K562 (cell line): ENCODE results near the gene C13orf46. TPM values are rescaled to one million over a fixed set of nuclear protein-coding genes. Genes with fewer than 3 reads are reported as not detected.

Experiments used
- ATAC-seq: fragments of 200-7000 bp; cut with Tn5 transposase; 3 replicates; pipeline ENCODE4 v1.9.1; 2020; ENCODE audit warnings: moderate library complexity
- BruUV-seq: library from RNA; stranded (reverse); fragments of 400-500 nt; replicated peaks from 2 replicates; lab custom pipeline; 2021; lab: Mats Ljungman, UMichigan
- CTCF ChIA-PET: fragments of 300-600 bp; formaldehyde crosslinking; extraction: SDS; loops from one replicate; lab custom pipeline; 2021; ENCODE audit warnings: low intra/inter-chr PET ratio; lab: Yijun Ruan, JAX
- POLR2A ChIA-PET: fragments of 300-600, 350-650 bp; sonication (Branson Sonifier 250); formaldehyde crosslinking; extraction: SDS; loops from one replicate; lab custom pipeline; 2021; ENCODE audit warnings: antibody characterized with exemption, inconsistent platforms; lab: Yijun Ruan, JAX
- DNase-seq, 4 experiments: peaks; one replicate each; pipeline versions ENCODE4 v3.0.0 to v3.0.0-alpha.2; 2011 to 2018; ENCODE audit warnings: low spot score in 3 of 4, mixed read lengths in 3 of 4; ENCODE audit errors: extremely low read depth in 1 of 4
- FAIRE-seq: peaks from 2 replicates; lab custom pipeline; 2011; peaks lifted over from hg19 to GRCh38; lab: Jason Lieb, UNC
- H2AFZ ChIP-seq: 2 replicates; pipeline ENCODE4 v1.6.0; 2011; ENCODE audit warnings: low read depth, low read length, control low read depth, inconsistent platforms
- H3K27ac ChIP-seq: fragments of 200-600 bp; 3 replicates; pipeline ENCODE4 v1.8.0; 2011; ENCODE audit warnings: low read depth, mild to moderate bottlenecking, control low read depth, inconsistent platforms, low read length, moderate library complexity, mixed read lengths; ENCODE audit errors: extremely low read depth
- H3K27me3 ChIP-seq, 2 experiments: fragments of 300-600 bp in 1 of 2; 2 replicates in 1 of 2; 3 replicates in 1 of 2; pipeline versions ENCODE4 v1.6.0 to v1.8.0; 2011; ENCODE audit warnings: inconsistent platforms in 2 of 2, low read length in 2 of 2, mild to moderate bottlenecking in 1 of 2, mixed read lengths in 1 of 2, moderate library complexity in 1 of 2; ENCODE audit not compliant: control insufficient read depth in 2 of 2, insufficient read depth in 2 of 2
- H3K36me3 ChIP-seq: fragments of 300-600 bp; 3 replicates; pipeline ENCODE4 v1.8.0; 2011; ENCODE audit warnings: mild to moderate bottlenecking, low read length, inconsistent platforms; ENCODE audit not compliant: control insufficient read depth, insufficient read depth
- H3K4me1 ChIP-seq, 2 experiments: fragments of 200-600 bp in 1 of 2; replicated peaks in 1 of 2; 2 replicates in 1 of 2; 3 replicates in 1 of 2; pipeline versions ENCODE4 v1.5.1 to v1.8.0; 2011; ENCODE audit warnings: inconsistent platforms in 2 of 2, low read length in 2 of 2, mild to moderate bottlenecking in 1 of 2, mixed read lengths in 1 of 2, moderate library complexity in 1 of 2; ENCODE audit not compliant: control insufficient read depth in 2 of 2, insufficient read depth in 2 of 2
- H3K4me2 ChIP-seq: 2 replicates; pipeline ENCODE4 v1.6.1; 2011; ENCODE audit warnings: low read length, control low read depth, inconsistent platforms, mixed read lengths; ENCODE audit not compliant: insufficient read depth
- H3K4me3 ChIP-seq: fragments of 200-600 bp; sonication (generic), shearing (Covaris generic); 2 replicates; pipeline ENCODE4 v1.5.1; 2016; ENCODE audit warnings: control low read depth, inconsistent platforms
- H3K79me2 ChIP-seq: fragments of 200-600 bp; 3 replicates; pipeline ENCODE4 v1.8.0; 2011; ENCODE audit warnings: low read length, inconsistent platforms; ENCODE audit not compliant: control insufficient read depth, insufficient read depth
- H3K9ac ChIP-seq, 2 experiments: 2 replicates each; pipeline versions ENCODE4 v1.6.0 to v1.6.1; 2011; ENCODE audit warnings: low read depth in 2 of 2, low read length in 2 of 2, control low read depth in 1 of 2, inconsistent platforms in 1 of 2, mild to moderate bottlenecking in 1 of 2, mixed read lengths in 1 of 2; ENCODE audit not compliant: insufficient read depth in 1 of 2
- H3K9me1 ChIP-seq: one replicate; pipeline ENCODE4 v1.6.0; 2011; ENCODE audit warnings: inconsistent platforms, mild to moderate bottlenecking, low read length, moderate library complexity; ENCODE audit not compliant: control insufficient read depth, insufficient read depth
- H3K9me3 ChIP-seq: replicated peaks from 2 replicates; pipeline ENCODE4 v1.5.1; 2011; ENCODE audit warnings: low read depth, low read length, inconsistent platforms; ENCODE audit not compliant: control insufficient read depth, insufficient read depth
- H4K20me1 ChIP-seq: replicated peaks from 2 replicates; pipeline ENCODE4 v1.6.1; 2011; ENCODE audit warnings: low read length, inconsistent platforms, mixed read lengths; ENCODE audit not compliant: control insufficient read depth, insufficient read depth
- CREB1 ChIP-seq, 2 experiments: sonication (generic) in 1 of 2; formaldehyde crosslinking in 1 of 2; IDR thresholded peaks; 2 replicates each; pipeline versions ENCODE4 v1.6.1 to v1.8.0; 2012 to 2022; ENCODE audit warnings: inconsistent platforms in 1 of 2, mild to moderate bottlenecking in 1 of 2, missing genetic modification reagents in 1 of 2, moderate library complexity in 1 of 2
- GTF2F1 ChIP-seq: IDR thresholded peaks from 2 replicates; pipeline ENCODE4 v1.6.1; 2011; ENCODE audit warnings: low read depth, low read length, improper control_type of control experiment
- HCFC1 ChIP-seq: IDR thresholded peaks from 2 replicates; pipeline ENCODE4 v1.6.1; 2012; ENCODE audit warnings: low read depth, low read length, improper control_type of control experiment
- KLF13 ChIP-seq: fragments of 450-650 bp; IDR thresholded peaks from 2 replicates; pipeline ENCODE4 v1.6.1; 2016; ENCODE audit warnings: missing genetic modification characterization, low read depth, mild to moderate bottlenecking, missing compliant biosample characterization, moderate library complexity, borderline replicate concordance
- NFIC ChIP-seq: fragments of 450-650 bp; IDR thresholded peaks from 2 replicates; pipeline ENCODE4 v1.6.1; 2017; ENCODE audit warnings: mild to moderate bottlenecking, inconsistent platforms
- NRF1 ChIP-seq, 2 experiments: fragments of 450-650 bp; IDR thresholded peaks in 1 of 2; conservative IDR thresholded peaks in 1 of 2; 2 replicates each; pipeline ENCODE4 v1.6.1; 2014; ENCODE audit warnings: mild to moderate bottlenecking in 2 of 2
- POU5F1 ChIP-seq: fragments of 150-350 bp; IDR thresholded peaks from 2 replicates; pipeline ENCODE4 v1.6.1; 2014; ENCODE audit warnings: borderline replicate concordance, low read length, low read depth, mild to moderate bottlenecking; ENCODE audit not compliant: partially characterized antibody
- PTRF ChIP-seq: fragments of 450-650 bp; IDR thresholded peaks from 2 replicates; pipeline ENCODE4 v1.6.1; 2016; ENCODE audit warnings: mild to moderate bottlenecking, missing genetic modification characterization, missing compliant biosample characterization
- PURB ChIP-seq: sonication (generic); formaldehyde crosslinking; IDR thresholded peaks from 2 replicates; pipeline ENCODE4 v1.9.0; 2021; ENCODE audit warnings: low read depth, mild to moderate bottlenecking, missing genetic modification reagents
- TAF7 ChIP-seq: fragments of 450-650 bp; IDR thresholded peaks from 2 replicates; pipeline ENCODE4 v1.6.1; 2016; ENCODE audit warnings: missing genetic modification characterization, missing compliant biosample characterization
- WGBS: fragments of 100-300 bp; shearing (Covaris generic); methylation state at CpG from one replicate; pipeline ENCODE4 v1.1.6; 2016; ENCODE audit warnings: low coverage, mixed read lengths; ENCODE audit not compliant: insufficient coverage; ENCODE audit errors: missing lambda C conversion rate; 5-methylcytosine and 5-hydroxymethylcytosine counted together
- in situ Hi-C: fragments of 300-500 bp; cut with MboI; formaldehyde crosslinking; loops from 4 replicates; pipeline ENCODE4 v1.15.0; 2018; ENCODE audit warnings: inconsistent platforms, mixed read lengths
- intact Hi-C: fragments of 100-400 bp; cut with micrococcal nuclease; formaldehyde crosslinking; loops from 2 replicates; pipeline ENCODE4 v1.14.2; 2022
- polyA plus RNA-seq, 8 experiments: library from polyadenylated mRNA; depleted of rRNA in 4 of 8; stranded (reverse) in 5 of 8; unstranded in 3 of 8; fragments of >200 nt; fragmentation: Nextera tagmentation in 2 of 8; fragmentation: Illumina TruSeq in 1 of 8; extraction: Ambion mirVana in 2 of 8; extraction: Trizol in 1 of 8; gene quantifications; 2 replicates each; pipeline versions ENCODE4 v1.2.1 to v1.2.3, GENCODE V29; 2011 to 2014; ENCODE audit warnings: inconsistent platforms in 1 of 8, missing spikeins in 1 of 8
- total RNA-seq, 7 experiments: library from RNA; depleted of rRNA in 6 of 7; stranded (reverse); fragments of >200 nt in 6 of 7; fragmentation: Illumina TruSeq in 2 of 7; extraction: Trizol in 2 of 7; gene quantifications; 2 replicates each; pipeline versions ENCODE4 v1.2.1 to v1.2.3, GENCODE V29; 2011 to 2021; ENCODE audit warnings: low replicate concordance in 1 of 7
- TF ChIP-seq, protein P1 (sequence below): fragments of 450-650 bp; IDR thresholded peaks from 2 replicates; pipeline ENCODE4 v1.6.1; 2014; ENCODE audit warnings: low read depth, mild to moderate bottlenecking, moderate library complexity, borderline replicate concordance
- TF ChIP-seq, protein P2 (sequence below): fragments of 150-350 bp; IDR thresholded peaks from 2 replicates; pipeline ENCODE4 v1.6.1; 2014; ENCODE audit warnings: low read depth, mild to moderate bottlenecking, low read length, borderline replicate concordance

C13orf46 gene
- total and polyA plus RNA-seq, 9 of the 15 experiments (the other 6 are each of a cell fraction or from before 2014, with no cell fraction given), result 0.04 to 0.24 (median 0.05) TPM; not detected in 4

DNA sequence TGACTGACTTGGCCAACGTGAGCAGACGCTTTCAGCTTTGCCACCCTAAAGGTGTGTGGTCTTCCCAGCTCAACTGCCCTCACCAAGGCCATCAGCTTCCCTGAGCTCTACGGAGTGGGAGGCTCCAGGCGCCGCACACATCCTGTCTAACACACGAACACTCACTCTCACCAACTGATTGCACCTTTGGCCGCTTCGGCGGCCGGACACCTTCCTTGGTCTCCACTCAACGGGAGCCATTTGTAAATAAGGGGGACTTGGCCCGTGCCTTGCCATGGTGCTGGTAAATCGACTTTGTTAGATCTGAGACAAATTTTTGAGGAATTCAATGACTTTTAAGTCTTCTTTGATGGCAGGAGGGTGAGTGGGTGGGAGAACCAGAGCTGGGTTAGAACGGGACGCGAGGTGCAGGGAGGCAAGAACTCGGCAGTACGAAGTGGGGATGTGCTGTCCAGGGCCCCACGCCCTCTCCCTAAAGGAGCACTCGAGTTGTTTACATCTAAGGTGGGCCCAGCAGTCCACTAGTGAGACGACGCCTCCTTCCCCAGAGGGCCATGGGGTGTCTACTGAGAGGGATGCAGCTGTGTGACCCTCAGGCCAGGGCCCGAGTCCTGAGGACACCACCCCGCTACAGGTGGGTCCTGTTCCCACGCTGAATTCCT, 4.4 kb downstream of the C13orf46 start:
- no peak overlapping the region for H3K9ac ChIP-seq
- ChIA-PET POLR2A (no interaction called here), CTCF (no interaction called here)
- H3K79me2 ChIP-seq, result no peaks in the 10 kb centered on the region
- WGBS, result 83% methylated on average over 15 of the region's 25 CpGs
- TF ChIP-seq NFIC, result no peak
- no peak for TF ChIP-seq GTF2F1
- TF ChIP-seq NRF1 (conservative IDR thresholded peaks at IDR 0.05 in 1 of 2, IDR thresholded peaks at IDR 0.05 in 1 of 2), result no peak
- TF ChIP-seq PURB, result no peak
- TF ChIP-seq CREB1 (IDR thresholded peaks at IDR 0.05), result no peak
- no peak for TF ChIP-seq CREB1 (CRISPR knock-in tag; IDR thresholded peaks at IDR 0.05)
- no peak for TF ChIP-seq TAF7 (tag)
- TF ChIP-seq, protein P1, sequence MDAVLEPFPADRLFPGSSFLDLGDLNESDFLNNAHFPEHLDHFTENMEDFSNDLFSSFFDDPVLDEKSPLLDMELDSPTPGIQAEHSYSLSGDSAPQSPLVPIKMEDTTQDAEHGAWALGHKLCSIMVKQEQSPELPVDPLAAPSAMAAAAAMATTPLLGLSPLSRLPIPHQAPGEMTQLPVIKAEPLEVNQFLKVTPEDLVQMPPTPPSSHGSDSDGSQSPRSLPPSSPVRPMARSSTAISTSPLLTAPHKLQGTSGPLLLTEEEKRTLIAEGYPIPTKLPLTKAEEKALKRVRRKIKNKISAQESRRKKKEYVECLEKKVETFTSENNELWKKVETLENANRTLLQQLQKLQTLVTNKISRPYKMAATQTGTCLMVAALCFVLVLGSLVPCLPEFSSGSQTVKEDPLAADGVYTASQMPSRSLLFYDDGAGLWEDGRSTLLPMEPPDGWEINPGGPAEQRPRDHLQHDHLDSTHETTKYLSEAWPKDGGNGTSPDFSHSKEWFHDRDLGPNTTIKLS, result no peak
- TF ChIP-seq POU5F1, result no peak
- TF ChIP-seq, protein P2, sequence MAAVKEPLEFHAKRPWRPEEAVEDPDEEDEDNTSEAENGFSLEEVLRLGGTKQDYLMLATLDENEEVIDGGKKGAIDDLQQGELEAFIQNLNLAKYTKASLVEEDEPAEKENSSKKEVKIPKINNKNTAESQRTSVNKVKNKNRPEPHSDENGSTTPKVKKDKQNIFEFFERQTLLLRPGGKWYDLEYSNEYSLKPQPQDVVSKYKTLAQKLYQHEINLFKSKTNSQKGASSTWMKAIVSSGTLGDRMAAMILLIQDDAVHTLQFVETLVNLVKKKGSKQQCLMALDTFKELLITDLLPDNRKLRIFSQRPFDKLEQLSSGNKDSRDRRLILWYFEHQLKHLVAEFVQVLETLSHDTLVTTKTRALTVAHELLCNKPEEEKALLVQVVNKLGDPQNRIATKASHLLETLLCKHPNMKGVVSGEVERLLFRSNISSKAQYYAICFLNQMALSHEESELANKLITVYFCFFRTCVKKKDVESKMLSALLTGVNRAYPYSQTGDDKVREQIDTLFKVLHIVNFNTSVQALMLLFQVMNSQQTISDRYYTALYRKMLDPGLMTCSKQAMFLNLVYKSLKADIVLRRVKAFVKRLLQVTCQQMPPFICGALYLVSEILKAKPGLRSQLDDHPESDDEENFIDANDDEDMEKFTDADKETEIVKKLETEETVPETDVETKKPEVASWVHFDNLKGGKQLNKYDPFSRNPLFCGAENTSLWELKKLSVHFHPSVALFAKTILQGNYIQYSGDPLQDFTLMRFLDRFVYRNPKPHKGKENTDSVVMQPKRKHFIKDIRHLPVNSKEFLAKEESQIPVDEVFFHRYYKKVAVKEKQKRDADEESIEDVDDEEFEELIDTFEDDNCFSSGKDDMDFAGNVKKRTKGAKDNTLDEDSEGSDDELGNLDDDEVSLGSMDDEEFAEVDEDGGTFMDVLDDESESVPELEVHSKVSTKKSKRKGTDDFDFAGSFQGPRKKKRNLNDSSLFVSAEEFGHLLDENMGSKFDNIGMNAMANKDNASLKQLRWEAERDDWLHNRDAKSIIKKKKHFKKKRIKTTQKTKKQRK, result no peak
- TF ChIP-seq PTRF (tag), result no peak
- no peak for TF ChIP-seq KLF13 (tag)
- TF ChIP-seq HCFC1, result no peak
- intact Hi-C loops (no loop called here), in situ Hi-C loops (no loop called here)
- no peaks in the 10 kb centered on the region for H3K36me3 ChIP-seq
- no peak for FAIRE-seq
- no peak for DNase-seq
- no TSS peak for BruUV-seq
- H3K4me1 ChIP-seq, result no peaks in the 10 kb centered on the region
- no peak overlapping the region for H2AFZ ChIP-seq
- no peaks in the 10 kb centered on the region for H3K9me1 ChIP-seq
- H3K27ac ChIP-seq, result no peak overlapping the region
- no peaks in the 10 kb centered on the region for H3K9me3 ChIP-seq
- H3K27me3 ChIP-seq, result peaks cover 0 to 5% of the 10 kb centered on the region in 2 experiments; a peak in 3 of 5 replicates
- H4K20me1 ChIP-seq, result no peaks in the 10 kb centered on the region
- ATAC-seq, result no peak
- no peak overlapping the region for H3K4me3 ChIP-seq
- no peak overlapping the region for H3K4me2 ChIP-seq
